Neural crest cell (in vitro differentiated cells): ENCODE results near the gene DOCK10. TPM values are rescaled to one million over a fixed set of nuclear protein-coding genes. Genes with fewer than 3 reads are reported as not detected.
A peak's percentile ranks its signal among the peaks of the same experiment; 100 is the strongest.

Experiments
- DNase-seq: peaks from one replicate; pipeline ENCODE4 v3.0.0; 2021; ENCODE audit warnings: low read depth, mixed read lengths, low spot score
- H3K27ac Mint-ChIP-seq: one replicate; pipeline ENCODE4 v1.8.0; 2021; ENCODE audit warnings: mild to moderate bottlenecking, mixed read lengths; ENCODE audit not compliant: unreplicated experiment
- H3K27me3 Mint-ChIP-seq: 2 replicates; pipeline ENCODE4 v1.8.0; 2021; ENCODE audit warnings: low read depth, mild to moderate bottlenecking, mixed read lengths
- H3K36me3 Mint-ChIP-seq: 2 replicates; pipeline ENCODE4 v1.8.0; 2021; ENCODE audit warnings: low read depth, mild to moderate bottlenecking, mixed read lengths
- H3K4me1 Mint-ChIP-seq: 2 replicates; pipeline ENCODE4 v1.8.0; 2021; ENCODE audit warnings: mixed read lengths
- H3K4me3 Mint-ChIP-seq: one replicate; pipeline ENCODE4 v1.8.0; 2021; ENCODE audit warnings: mild to moderate bottlenecking, mixed read lengths
- H3K9me3 Mint-ChIP-seq: 2 replicates; pipeline ENCODE4 v1.8.0; 2021; ENCODE audit warnings: mixed read lengths
- CTCF ChIP-seq: fragments of 200-600 bp; sonication (generic); conservative IDR thresholded peaks from 2 replicates; pipeline ENCODE4 v1.5.0; 2021; ENCODE audit warnings: antibody characterized with exemption, mild to moderate bottlenecking
- total RNA-seq: library from RNA; stranded (reverse); gene quantifications from 2 replicates; pipeline ENCODE4 v1.2.1, GENCODE V29; 2021

Gene DOCK10
- total RNA-seq, 1 donor from 2014 or later, result 29.7 TPM

- Mint-ChIP-seq H3K9me3 (no peaks in the 10 kb centered on the region), H3K4me1 (peaks cover under 1% of the 10 kb centered on the region), H3K27ac (no peak overlapping the region), H3K36me3 (peaks cover 25% of the 10 kb centered on the region), H3K4me3 (no peak overlapping the region), H3K27me3 (no peaks in the 10 kb centered on the region)
- TF ChIP-seq CTCF, result no peak
- DNase-seq, result no peak
These were observed 114.6 kb downstream of the DOCK10 start for GRCh38 chr2:224927646-224928173.

- Mint-ChIP-seq H3K4me3 (no peak overlapping the region), H3K4me1 (peaks cover 7% of the 10 kb centered on the region), H3K9me3 (no peaks in the 10 kb centered on the region), H3K36me3 (peaks cover 24% of the 10 kb centered on the region), H3K27me3 (no peaks in the 10 kb centered on the region), H3K27ac (peak overlapping the region; percentile 2)
- DNase-seq, result no peak
- no peak for TF ChIP-seq CTCF
These were observed 115.3 kb downstream of the DOCK10 start for GRCh38 chr2:224927011-224927410.

- DNase-seq, result no peak
- no peak for TF ChIP-seq CTCF
- H3K27me3 Mint-ChIP-seq, result no peaks in the 10 kb centered on the region
- no peaks in the 10 kb centered on the region for H3K9me3 Mint-ChIP-seq
- H3K4me1 Mint-ChIP-seq, result peaks cover 7% of the 10 kb centered on the region
- H3K27ac Mint-ChIP-seq, result no peak overlapping the region
- peaks cover 17% of the 10 kb centered on the region for H3K36me3 Mint-ChIP-seq
- no peak overlapping the region for H3K4me3 Mint-ChIP-seq
These were observed 116.5 kb downstream of the DOCK10 start for GRCh38 chr2:224925810-224926100.

- no peak overlapping the region for H3K27ac Mint-ChIP-seq
- H3K4me1 Mint-ChIP-seq, result peaks cover 7% of the 10 kb centered on the region
- H3K4me3 Mint-ChIP-seq, result no peak overlapping the region
- DNase-seq, result no peak
- H3K9me3 Mint-ChIP-seq, result no peaks in the 10 kb centered on the region
- no peaks in the 10 kb centered on the region for H3K27me3 Mint-ChIP-seq
- TF ChIP-seq CTCF, result no peak
- H3K36me3 Mint-ChIP-seq, result peaks cover 14% of the 10 kb centered on the region
These were observed 117.0 kb downstream of the DOCK10 start for GRCh38 chr2:224925061-224925809.

GRCh38 chr2:224924631-224925030, 117.6 kb downstream of the DOCK10 start:
- no peak for TF ChIP-seq CTCF
- peaks cover 14% of the 10 kb centered on the region for H3K36me3 Mint-ChIP-seq
- peaks cover 7% of the 10 kb centered on the region for H3K4me1 Mint-ChIP-seq
- H3K9me3 Mint-ChIP-seq, result no peaks in the 10 kb centered on the region
- no peak overlapping the region for H3K27ac Mint-ChIP-seq
- H3K4me3 Mint-ChIP-seq, result no peak overlapping the region
- H3K27me3 Mint-ChIP-seq, result no peaks in the 10 kb centered on the region
- DNase-seq, result no peak
